ENCODE measurements around the gene EFCAB8. TPM values are rescaled to one million over a fixed set of nuclear protein-coding genes. Genes with fewer than 3 reads are reported as not detected.
"Not testable (repeated sequence)": the region's sequence is repeated elsewhere in the genome, so short reads cannot be mapped to it uniquely, and the experiment has no call there.

Gene EFCAB8
- total and polyA plus RNA-seq, 7 donors, result 0.03 to 0.08 (median 0.04) TPM; not detected in 4

- 85 to 90% (median 88%) methylated on average over 5 of the region's 5 CpGs for WGBS, 3 donors
These were observed 45.0 kb downstream of the EFCAB8 start for GRCh38 chr20:32903666-32904175.

GRCh38 chr20:32904678-32905077, 46.0 kb downstream of the EFCAB8 start:
- not testable (repeated sequence) for H3K4me1 ChIP-seq; H3K36me3 ChIP-seq (ENCODE audit: insufficient read depth in 1 of 2, low read depth in 1 of 2); H3K27me3 ChIP-seq (ENCODE audit: insufficient read depth in 3 of 3, low read length in 2 of 3); H3K27ac ChIP-seq; H3K4me3 ChIP-seq; H3K9me3 ChIP-seq; ATAC-seq
- 92 to 95% (median 93%) methylated on average over 7 of the region's 7 CpGs for WGBS, 3 donors
- intact Hi-C loops (cut with DNase I), result loop anchor here in 1 of 2 donors (5.0 kb wide), 2 partner anchors 193 to 308 kb away; no protein-coding TSS in a partner anchor
- DNase-seq, result peak in 1 of 2 donors; percentile 8

More at GRCh38 chr20:32903666-32904175, 45.0 kb downstream of the EFCAB8 start:
- Histone ChIP-seq H3K9me3 (no peaks in the 10 kb centered on the region), H3K4me1 (no peaks in the 10 kb centered on the region), H3K36me3 (ENCODE audit: insufficient read depth in 1 of 2, low read depth in 1 of 2) (no peaks in the 10 kb centered on the region), H3K27ac (no peak overlapping the region), H3K27me3 (ENCODE audit: insufficient read depth in 3 of 3, low read length in 2 of 3) (no peaks in the 10 kb centered on the region), H3K4me3 (no peak overlapping the region)
- intact Hi-C loops (cut with DNase I), result loop anchor here (2.0 to 5.0 kb wide), 3 partner anchors 194 to 395 kb away; no protein-coding TSS in a partner anchor
- ATAC-seq, result no peak
- no peak for TF ChIP-seq CTCF (IDR thresholded peaks at IDR 0.05)
- peak in 1 of 2 donors; percentile 20 for DNase-seq

- peak in 1 of 2 donors; percentile 32 for DNase-seq
- H3K36me3 ChIP-seq (ENCODE audit: insufficient read depth in 1 of 2, low read depth in 1 of 2), result no peaks in the 10 kb centered on the region
- no peak for TF ChIP-seq CTCF (IDR thresholded peaks at IDR 0.05)
- H3K4me3 ChIP-seq, result no peak overlapping the region
- no peak overlapping the region for H3K27ac ChIP-seq
- ATAC-seq, result no peak
- WGBS, 3 donors, result 36 to 44% (median 37%) methylated on average over 4 of the region's 4 CpGs
- H3K4me1 ChIP-seq, result no peaks in the 10 kb centered on the region
- intact Hi-C loops (cut with DNase I), result no loop called here
- H3K27me3 ChIP-seq (ENCODE audit: insufficient read depth in 3 of 3, low read length in 2 of 3), result no peaks in the 10 kb centered on the region
- no peaks in the 10 kb centered on the region for H3K9me3 ChIP-seq
These were observed 47.5 kb downstream of the EFCAB8 start for GRCh38 chr20:32906200-32906599.

GRCh38 chr20:32906871-32907495, 48.3 kb downstream of the EFCAB8 start:
- TF ChIP-seq CTCF (IDR thresholded peaks at IDR 0.05), result no peak
- Histone ChIP-seq H3K9me3 (no peaks in the 10 kb centered on the region), H3K4me3 (no peak overlapping the region), H3K4me1 (no peaks in the 10 kb centered on the region), H3K27ac (no peak overlapping the region), H3K36me3 (ENCODE audit: insufficient read depth in 1 of 2, low read depth in 1 of 2) (no peaks in the 10 kb centered on the region), H3K27me3 (ENCODE audit: insufficient read depth in 3 of 3, low read length in 2 of 3) (no peaks in the 10 kb centered on the region)
- no peak for ATAC-seq
- DNase-seq, result peak in 1 of 2 donors; percentile 20
- intact Hi-C loops (cut with DNase I), result no loop called here
- WGBS, 3 donors, result 71 to 77% (median 76%) methylated on average over 13 of the region's 13 CpGs

GRCh38 chr20:32907886-32908285, 49.2 kb downstream of the EFCAB8 start:
- Histone ChIP-seq H3K27ac (no peak overlapping the region), H3K9me3 (no peaks in the 10 kb centered on the region), H3K36me3 (ENCODE audit: insufficient read depth in 1 of 2, low read depth in 1 of 2) (no peaks in the 10 kb centered on the region), H3K4me3 (no peak overlapping the region), H3K4me1 (no peaks in the 10 kb centered on the region), H3K27me3 (ENCODE audit: insufficient read depth in 3 of 3, low read length in 2 of 3) (no peaks in the 10 kb centered on the region)
- intact Hi-C loops (cut with DNase I), result no loop called here
- WGBS, 3 donors, result 67 to 82% (median 79%) methylated on average over 12 to 13 of the region's 13 CpGs
- DNase-seq, result peak in 1 of 2 donors; percentile 19
- no peak for ATAC-seq
- no peak for TF ChIP-seq CTCF (IDR thresholded peaks at IDR 0.05)
